AG10803 (cell line): ENCODE data around the gene STK38L.

Experiments used
- DNase-seq: peaks from one replicate; pipeline ENCODE4 v3.0.0; 2010; ENCODE audit warnings: low read depth
- H3K4me3 ChIP-seq: 2 replicates; pipeline ENCODE4 v1.5.1; 2011; ENCODE audit warnings: mild to moderate bottlenecking, low read length, control low read depth
- TF ChIP-seq, protein P1 (sequence below): conservative IDR thresholded peaks from 2 replicates; pipeline ENCODE4 v1.5.1; 2011; ENCODE audit warnings: mild to moderate bottlenecking, low read length, control low read depth, inconsistent platforms

The STK38L gene

DNA sequence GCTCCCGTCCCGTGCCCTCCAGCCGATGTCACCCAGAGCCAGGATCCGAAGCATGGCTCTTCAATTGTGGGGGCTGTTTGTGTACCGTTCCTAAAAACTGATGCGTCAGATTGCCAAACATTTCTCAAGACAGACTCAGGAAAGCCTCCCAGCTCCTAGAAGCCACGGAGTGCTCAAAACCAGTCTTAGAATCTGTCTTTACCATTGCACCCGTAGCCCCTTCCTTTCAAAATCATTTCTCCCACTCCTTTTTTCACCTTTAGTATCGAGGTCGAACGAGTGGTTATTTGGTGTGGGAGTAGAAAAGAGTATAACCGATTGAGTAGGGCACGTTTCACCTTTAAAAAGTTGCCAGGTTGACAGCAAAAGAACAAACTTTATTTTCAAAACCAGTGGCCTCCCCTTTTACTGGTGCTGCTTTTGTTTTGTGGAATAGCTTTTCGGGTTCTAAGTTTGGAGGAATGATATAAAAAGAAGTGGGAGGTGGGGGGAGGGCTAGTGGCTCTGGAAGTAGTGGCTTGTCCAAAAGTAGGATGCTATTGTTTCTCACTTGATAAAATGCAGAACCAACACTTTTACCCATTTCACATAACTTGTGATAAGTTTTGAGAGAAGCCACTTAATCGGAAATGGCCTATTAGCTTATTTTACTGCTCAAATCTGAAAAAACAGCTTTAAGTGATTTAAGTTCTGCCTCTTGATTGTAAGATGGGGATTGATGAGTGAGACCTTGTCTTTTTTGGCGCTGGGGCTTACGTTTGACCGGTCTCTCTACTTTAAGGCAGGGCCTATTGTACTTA lies 803 bp downstream of the STK38L start:
- TF ChIP-seq, protein P1, sequence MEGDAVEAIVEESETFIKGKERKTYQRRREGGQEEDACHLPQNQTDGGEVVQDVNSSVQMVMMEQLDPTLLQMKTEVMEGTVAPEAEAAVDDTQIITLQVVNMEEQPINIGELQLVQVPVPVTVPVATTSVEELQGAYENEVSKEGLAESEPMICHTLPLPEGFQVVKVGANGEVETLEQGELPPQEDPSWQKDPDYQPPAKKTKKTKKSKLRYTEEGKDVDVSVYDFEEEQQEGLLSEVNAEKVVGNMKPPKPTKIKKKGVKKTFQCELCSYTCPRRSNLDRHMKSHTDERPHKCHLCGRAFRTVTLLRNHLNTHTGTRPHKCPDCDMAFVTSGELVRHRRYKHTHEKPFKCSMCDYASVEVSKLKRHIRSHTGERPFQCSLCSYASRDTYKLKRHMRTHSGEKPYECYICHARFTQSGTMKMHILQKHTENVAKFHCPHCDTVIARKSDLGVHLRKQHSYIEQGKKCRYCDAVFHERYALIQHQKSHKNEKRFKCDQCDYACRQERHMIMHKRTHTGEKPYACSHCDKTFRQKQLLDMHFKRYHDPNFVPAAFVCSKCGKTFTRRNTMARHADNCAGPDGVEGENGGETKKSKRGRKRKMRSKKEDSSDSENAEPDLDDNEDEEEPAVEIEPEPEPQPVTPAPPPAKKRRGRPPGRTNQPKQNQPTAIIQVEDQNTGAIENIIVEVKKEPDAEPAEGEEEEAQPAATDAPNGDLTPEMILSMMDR = no peak
- peak; percentile 55 for DNase-seq
- peak overlapping the region; percentile 82 for H3K4me3 ChIP-seq

DNA sequence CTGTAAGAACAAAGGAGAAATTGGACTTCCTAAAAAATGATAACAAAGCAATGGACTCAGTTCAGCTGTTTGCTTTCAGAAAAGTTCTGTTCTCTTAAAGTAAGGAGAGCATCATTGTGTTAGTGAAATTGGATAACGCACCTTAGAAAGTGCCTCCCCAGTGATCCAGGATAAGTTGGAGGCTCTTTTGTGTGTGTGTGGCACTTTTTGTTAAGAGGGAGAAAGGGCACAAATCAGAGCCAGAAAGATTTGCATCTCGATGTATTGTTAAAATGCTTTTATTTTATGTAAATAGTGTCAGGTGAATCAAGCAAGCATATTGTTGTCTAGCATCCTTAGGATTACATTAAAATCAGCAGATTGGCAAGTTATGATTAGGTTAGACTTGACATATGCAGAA lies 2.1 kb downstream of the STK38L start:
- H3K4me3 ChIP-seq = no peak overlapping the region
- DNase-seq = no peak
- TF ChIP-seq, protein P1 = no peak

DNA sequence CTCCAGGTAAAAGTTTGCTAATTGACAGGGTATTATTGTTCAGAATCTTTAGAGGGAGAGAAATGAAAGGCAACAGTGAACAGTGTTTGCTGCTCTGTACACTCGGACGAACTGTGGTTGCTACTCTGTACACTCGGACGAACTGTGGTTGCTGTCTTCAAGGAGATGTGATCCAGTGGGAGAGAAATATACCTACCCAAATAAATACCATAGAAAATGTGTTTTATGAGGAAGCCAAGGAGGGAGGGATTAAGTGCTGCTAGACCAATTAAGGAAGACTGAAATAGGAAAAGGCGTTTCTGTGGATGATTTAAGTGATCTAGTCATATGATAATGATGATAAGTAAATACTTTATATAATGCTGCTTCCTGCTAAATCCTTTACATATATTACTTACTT lies 2.7 kb downstream of the STK38L start:
- no peak for DNase-seq
- TF ChIP-seq, protein P1 = no peak
- H3K4me3 ChIP-seq = no peak overlapping the region

DNA sequence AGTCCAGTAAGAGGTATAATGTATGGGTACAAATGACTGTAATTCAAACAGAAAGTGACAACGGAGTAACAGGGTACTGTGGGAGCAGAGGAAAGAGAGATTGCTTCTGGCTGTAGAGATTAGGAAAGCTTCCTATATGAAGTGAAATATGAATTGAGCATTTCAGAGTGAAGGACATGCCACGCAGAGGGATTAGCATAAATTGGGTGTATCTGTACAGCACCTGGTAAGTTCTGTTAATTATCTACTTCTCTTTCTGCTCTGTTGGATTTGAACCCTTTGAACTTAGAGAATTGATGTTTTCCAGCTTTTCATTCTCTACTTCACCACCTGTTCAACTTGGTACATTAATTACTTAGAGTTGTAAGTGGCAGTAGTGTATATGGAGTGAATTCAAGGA lies 8.8 kb downstream of the STK38L start:
- DNase-seq = no peak
- TF ChIP-seq, protein P1 = no peak
- H3K4me3 ChIP-seq = no peak overlapping the region

DNA sequence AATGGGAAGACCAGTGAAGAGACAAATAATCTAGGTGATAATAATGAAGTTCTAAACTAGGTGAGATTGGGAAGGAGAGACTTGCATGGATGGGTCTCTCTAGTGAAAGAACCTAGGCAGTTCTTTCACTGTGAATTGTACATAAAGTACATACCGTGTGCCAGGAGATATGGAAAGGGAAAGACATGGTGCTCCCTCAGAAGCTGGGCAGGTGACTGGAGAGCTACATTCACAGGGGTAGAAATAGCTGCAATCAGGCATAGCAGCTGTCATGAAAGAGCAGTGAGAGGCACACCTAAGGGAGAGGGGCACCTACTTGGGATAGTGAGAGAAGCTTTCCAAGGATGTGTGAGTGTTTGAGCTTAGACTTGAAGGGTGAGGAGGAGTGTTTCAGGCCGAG lies 9.3 kb downstream of the STK38L start:
- no peak overlapping the region for H3K4me3 ChIP-seq
- TF ChIP-seq, protein P1 = no peak
- no peak for DNase-seq

DNA sequence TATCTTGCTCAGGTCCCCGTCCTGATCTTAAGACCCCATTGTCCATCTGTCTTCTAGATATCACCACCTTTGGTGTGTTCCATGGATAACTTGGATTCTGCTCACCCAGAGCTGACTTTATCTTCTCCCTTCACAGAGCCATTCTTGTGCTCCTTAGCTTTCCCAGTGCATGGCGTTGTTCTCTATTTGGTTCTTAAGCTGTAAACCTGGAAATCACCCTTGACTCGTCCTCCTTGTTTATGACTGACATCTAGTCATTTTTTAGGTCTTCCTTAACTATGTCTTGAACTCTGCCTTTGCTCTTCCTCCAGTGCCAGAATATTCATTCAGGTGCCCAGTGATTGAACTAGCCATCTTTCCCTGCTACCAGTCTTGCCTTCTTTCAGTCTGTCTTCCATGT lies 11.7 kb downstream of the STK38L start:
- no peak overlapping the region for H3K4me3 ChIP-seq
- DNase-seq = no peak
- TF ChIP-seq, protein P1 = no peak

DNA sequence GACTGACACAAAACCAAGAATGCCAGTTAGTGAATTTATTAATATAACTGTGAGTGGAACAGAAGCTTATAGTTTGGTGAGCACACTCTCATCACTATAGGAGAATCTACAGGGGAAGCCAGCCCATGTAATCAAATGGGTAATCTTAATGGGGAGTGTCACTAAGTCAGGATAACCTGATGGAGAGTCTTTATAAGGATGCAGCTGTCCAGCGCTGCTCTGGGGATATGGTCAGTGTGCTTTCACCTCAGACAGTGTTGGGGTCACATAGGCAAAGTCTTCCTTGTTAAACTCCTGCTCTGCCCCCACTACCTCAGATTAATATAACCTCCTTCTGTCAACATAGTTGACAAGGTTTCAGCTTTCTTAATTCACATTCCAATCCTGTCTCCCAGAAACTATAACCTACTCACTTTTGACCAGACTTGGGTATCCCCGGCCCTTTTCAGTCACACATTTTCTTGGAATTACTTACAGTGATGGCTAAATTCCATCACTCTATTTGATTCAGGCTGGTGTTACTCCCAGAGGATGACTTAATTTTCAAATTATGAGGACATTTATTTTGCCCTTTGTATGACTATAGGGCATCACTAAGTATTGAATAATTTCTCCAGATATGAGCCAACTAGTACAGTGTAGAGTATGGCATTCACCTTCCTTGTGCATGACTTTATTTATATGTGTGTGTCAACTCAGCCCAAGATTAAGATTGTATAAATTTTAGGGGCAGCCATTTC lies 13.2 kb downstream of the STK38L start:
- H3K4me3 ChIP-seq = no peak overlapping the region
- TF ChIP-seq, protein P1 = no peak
- peak; percentile 49 for DNase-seq
